Mucosa of descending colon (tissue), 3 donors: ENCODE results near the gene CDH1. TPM values are rescaled to one million over a fixed set of nuclear protein-coding genes. Genes with fewer than 3 reads are reported as not detected.
"Not testable (repeated sequence)": the region's sequence is repeated elsewhere in the genome, so short reads cannot be mapped to it uniquely, and the experiment has no call there.

Source experiments
- ATAC-seq: fragments of 200-7000 bp; cut with Tn5 transposase; one replicate; pipeline ENCODE4 v1.9.1; 2020; ENCODE audit warnings: mild to moderate bottlenecking, moderate library complexity
- DNase-seq, 3 donors: peaks; one replicate each; pipeline ENCODE4 v3.0.0-alpha.2; 2020
- H3K36me3 ChIP-seq: fragments of 200-600 bp; one replicate; pipeline ENCODE4 v1.8.0; 2021; ENCODE audit warnings: low read depth, mild to moderate bottlenecking
- H3K4me1 ChIP-seq: fragments of 200-600 bp; one replicate; pipeline ENCODE4 v1.8.0; 2021; ENCODE audit warnings: low read depth, mild to moderate bottlenecking
- H3K4me3 ChIP-seq: fragments of 200-600 bp; one replicate; pipeline ENCODE4 v1.8.0; 2021; ENCODE audit warnings: mild to moderate bottlenecking
- H3K9me3 ChIP-seq: fragments of 200-600 bp; one replicate; pipeline ENCODE4 v1.8.0; 2021; ENCODE audit warnings: mild to moderate bottlenecking
- CTCF ChIP-seq: fragments of 200-600 bp; IDR thresholded peaks from one replicate; pipeline ENCODE4 v1.8.0; 2022; ENCODE audit warnings: antibody characterized with exemption, mild to moderate bottlenecking
- intact Hi-C, 2 donors: fragments of 100-400 bp; cut with DNase I in 1 of 2; cut with micrococcal nuclease in 1 of 2; formaldehyde crosslinking; loops; one replicate each; pipeline versions ENCODE4 v1.11.0 to v1.11.1; 2022; cut with DNase I, micrococcal nuclease
- total RNA-seq, 3 donors: library from RNA; stranded (reverse); fragmentation: NEBNext Ultra II Directional in 2 of 3; extraction: Animal tissue kit (Norgen Biotek cat#: 25700) in 2 of 3; gene quantifications; one replicate each; pipeline versions ENCODE4 v1.2.1 to v1.2.4, GENCODE V29; 2021 to 2023
- donor health status: DM: no; HTN: no; CAD: no; lungs with moderate emphysema.
- donor health status: DM: no; HTN: no; CAD: no.
- donor health status: DM: no; HTN: yes; CAD: no.

CDH1 gene
- total RNA-seq, 3 donors from 2014 or later, result 284 to 777 (median 667) TPM

- no peaks in the 10 kb centered on the region for H3K9me3 ChIP-seq
- DNase-seq, result no peak
- ATAC-seq, result no peak
- H3K4me1 ChIP-seq, result peaks cover 2% of the 10 kb centered on the region
- no peak overlapping the region for H3K4me3 ChIP-seq
- no peaks in the 10 kb centered on the region for H3K36me3 ChIP-seq
- TF ChIP-seq CTCF, result no peak
- intact Hi-C loops, result no loop called here
These were observed 47.6 kb downstream of the CDH1 start for GRCh38 chr16:68784721-68785120.

GRCh38 chr16:68785715-68786114, 48.6 kb downstream of the CDH1 start:
- DNase-seq (no peak), ATAC-seq (no peak)
- H3K9me3 ChIP-seq, result no peaks in the 10 kb centered on the region
- H3K4me1 ChIP-seq, result peaks cover 8% of the 10 kb centered on the region
- H3K4me3 ChIP-seq, result no peak overlapping the region
- intact Hi-C loops, result no loop called here
- no peaks in the 10 kb centered on the region for H3K36me3 ChIP-seq
- TF ChIP-seq CTCF, result no peak

- intact Hi-C loops, result no loop called here
- DNase-seq, result no peak
- TF ChIP-seq CTCF, result no peak
- Histone ChIP-seq H3K4me1 (peaks cover 11% of the 10 kb centered on the region), H3K4me3 (no peak overlapping the region), H3K9me3 (no peaks in the 10 kb centered on the region), H3K36me3 (no peaks in the 10 kb centered on the region)
- peak; percentile 51 for ATAC-seq
These were observed 49.8 kb downstream of the CDH1 start for GRCh38 chr16:68786685-68787418.

DNA sequence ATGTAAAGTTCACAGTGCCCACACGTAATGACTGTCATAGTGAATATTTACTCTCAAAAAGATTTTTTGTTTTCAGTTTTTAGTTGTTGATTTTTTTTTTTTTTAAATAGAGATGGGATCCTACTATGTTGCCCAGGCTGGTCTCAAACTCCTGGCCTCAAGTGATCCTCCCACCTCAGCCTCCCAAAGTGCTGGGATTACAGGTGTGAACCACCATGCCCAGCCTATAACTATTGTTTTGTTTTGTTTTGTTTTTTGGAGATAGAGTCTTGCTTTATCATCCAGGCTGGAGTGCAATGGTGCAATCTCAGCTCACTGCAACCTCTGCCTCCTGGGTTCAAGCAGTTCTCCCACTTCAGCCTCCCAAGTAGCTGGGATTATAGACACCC, 50.3 kb downstream of the CDH1 start:
- H3K4me3 ChIP-seq, ATAC-seq, intact Hi-C loops, H3K36me3 ChIP-seq, H3K9me3 ChIP-seq, DNase-seq: not testable (repeated sequence)
- peaks cover 12% of the 10 kb centered on the region for H3K4me1 ChIP-seq

DNA sequence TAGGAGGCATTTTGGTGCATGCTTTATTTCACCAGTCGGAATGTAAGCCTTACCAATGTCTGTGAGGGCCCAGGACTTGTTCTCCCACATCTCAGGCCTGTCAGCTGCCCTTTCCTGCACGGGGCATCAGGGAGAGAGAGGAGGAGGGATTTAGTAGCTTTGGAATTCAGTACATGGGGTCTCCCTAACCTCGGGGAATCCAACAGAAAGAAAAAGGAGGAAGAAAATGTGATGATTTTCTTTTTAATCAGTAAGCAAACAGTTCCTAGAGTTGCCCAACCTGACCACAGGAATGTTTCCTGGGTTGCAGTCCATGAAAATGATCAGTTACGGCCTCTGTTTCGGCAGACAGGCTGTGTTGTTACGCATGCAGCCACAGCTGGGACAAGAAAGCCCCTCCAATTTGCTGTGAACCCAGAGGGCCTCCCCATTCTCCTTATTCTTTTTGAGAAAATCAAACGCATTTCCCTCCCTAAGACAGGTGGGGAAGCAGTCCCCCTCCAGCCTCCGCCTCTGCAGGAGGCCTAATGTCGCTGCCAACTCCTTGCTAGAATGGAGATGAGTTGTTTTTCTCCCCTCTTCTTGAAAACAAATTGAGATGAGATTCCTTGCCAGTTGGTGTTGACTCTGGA, 53.2 kb downstream of the CDH1 start:
- Histone ChIP-seq H3K9me3 (no peaks in the 10 kb centered on the region), H3K36me3 (no peaks in the 10 kb centered on the region), H3K4me1 (peaks cover 18% of the 10 kb centered on the region), H3K4me3 (no peak overlapping the region)
- intact Hi-C loops, result no loop called here
- ATAC-seq, result peak; percentile 54
- DNase-seq, result no peak
- TF ChIP-seq CTCF, result no peak

DNA sequence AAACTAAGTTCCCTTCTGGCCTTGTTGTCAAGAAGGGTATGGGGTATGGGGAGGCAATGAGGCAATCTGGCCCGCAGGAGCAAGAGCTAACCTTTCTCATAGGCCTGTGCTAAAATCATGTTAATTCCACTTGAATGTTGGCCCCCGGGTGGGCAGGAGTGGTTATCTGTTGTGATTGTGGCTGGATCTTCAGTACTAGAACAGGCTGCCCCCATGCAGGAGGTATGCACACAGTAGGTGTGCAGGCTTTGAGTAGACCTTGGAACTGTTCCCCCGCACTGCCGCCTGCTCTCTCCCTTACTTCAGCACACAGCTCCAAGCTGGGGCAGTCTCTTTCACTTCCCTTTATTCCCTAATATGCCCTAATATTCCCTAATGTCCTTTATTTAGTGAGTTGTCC, 53.9 kb downstream of the CDH1 start:
- TF ChIP-seq CTCF, result no peak
- Histone ChIP-seq H3K4me3 (no peak overlapping the region), H3K9me3 (no peaks in the 10 kb centered on the region), H3K36me3 (no peaks in the 10 kb centered on the region), H3K4me1 (peaks cover 18% of the 10 kb centered on the region)
- intact Hi-C loops, result no loop called here
- DNase-seq (no peak), ATAC-seq (no peak)
